ENCODE results near the gene SPHKAP.

DNA sequence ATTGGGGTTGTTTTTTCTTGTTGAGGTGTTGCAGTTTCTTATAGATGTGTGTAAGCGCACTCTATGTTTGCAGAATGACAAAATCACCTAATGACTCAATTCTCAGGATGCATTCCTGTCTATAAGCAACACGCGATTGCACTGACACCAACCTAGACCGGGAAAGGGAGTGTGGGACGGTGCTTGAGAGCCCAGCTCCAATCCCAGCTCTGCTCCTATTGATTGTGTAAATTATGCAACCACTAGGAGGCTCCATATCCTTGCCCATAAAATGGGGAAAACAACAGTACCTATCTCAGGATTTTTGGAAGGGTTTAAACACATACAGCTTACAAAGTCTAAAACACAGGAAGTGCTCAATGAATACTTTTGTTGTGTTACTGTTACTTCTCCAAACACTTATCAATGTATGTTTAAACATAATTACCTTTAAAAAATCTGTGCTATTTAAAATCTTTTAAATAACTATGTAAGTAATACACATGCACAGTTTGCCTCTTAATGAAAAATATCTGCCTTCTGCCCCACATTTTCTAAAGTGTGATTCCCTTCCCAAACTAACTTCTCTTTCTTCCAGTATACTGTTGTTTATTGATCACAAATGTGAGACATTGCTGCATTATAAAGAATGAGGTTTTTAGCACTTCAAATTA lies 132.5 kb downstream of the SPHKAP start:
- TF ChIP-seq POLR2AphosphoS5 (IDR thresholded peaks at IDR 0.05; ENCODE audit: low read depth, low read length) (no peak), TAF1 (IDR thresholded peaks at IDR 0.05; ENCODE audit: borderline replicate concordance, insufficient read depth, low read length) (no peak)

Measured in PFSK-1 (cell line).